DMS153 treated with DMSO at 0.1 percent for 48 hours (cell line): Measurements from ENCODE around the gene MRPL39.
A peak's percentile ranks its signal among the peaks of the same experiment; 100 is the strongest.

ENCODE experiments used
- DNase-seq: peaks from one replicate; lab custom pipeline; 2025; ENCODE audit not compliant: unreplicated experiment; lab: John Stamatoyannopoulos, UW

Gene MRPL39

DNA sequence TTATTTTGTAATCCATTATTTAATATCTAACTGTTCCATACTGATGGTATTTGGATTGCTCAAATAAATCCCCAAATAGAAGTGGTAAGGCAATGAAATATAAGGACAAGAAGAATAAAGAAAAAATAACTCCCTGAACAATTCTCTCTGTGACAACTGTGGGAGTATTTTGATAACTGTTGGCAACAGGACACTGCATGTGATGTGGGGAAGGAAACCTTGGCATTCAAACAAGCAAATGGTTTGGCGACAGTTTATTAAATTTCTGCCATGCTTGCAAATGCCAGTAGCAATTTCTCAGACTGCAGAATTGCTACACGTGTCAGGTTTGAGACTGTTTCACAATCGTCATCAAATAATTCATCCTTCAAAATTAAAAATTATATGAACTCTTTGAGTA, 8.6 kb upstream of the MRPL39 start:
- no peak for DNase-seq

DNA sequence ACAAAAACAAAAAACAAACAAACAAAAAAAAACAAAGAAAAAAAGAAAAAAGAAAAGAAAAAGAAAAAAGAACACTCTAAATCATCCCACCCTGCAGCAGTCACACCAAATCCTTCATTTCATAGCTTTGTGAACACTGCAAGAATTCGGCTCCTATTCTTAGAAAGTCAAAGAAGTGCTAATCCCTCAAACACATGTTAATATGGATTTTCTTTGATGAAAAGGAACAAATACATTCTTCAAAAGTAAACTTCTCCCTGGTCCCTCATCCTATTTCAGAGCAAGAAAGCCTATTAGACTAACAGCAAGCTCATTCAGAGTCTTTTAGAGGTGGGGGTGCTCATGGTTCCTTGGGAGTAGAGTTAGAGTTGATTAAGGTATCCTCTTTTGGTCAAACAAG, 7.2 kb upstream of the MRPL39 start:
- no peak for DNase-seq

DNA sequence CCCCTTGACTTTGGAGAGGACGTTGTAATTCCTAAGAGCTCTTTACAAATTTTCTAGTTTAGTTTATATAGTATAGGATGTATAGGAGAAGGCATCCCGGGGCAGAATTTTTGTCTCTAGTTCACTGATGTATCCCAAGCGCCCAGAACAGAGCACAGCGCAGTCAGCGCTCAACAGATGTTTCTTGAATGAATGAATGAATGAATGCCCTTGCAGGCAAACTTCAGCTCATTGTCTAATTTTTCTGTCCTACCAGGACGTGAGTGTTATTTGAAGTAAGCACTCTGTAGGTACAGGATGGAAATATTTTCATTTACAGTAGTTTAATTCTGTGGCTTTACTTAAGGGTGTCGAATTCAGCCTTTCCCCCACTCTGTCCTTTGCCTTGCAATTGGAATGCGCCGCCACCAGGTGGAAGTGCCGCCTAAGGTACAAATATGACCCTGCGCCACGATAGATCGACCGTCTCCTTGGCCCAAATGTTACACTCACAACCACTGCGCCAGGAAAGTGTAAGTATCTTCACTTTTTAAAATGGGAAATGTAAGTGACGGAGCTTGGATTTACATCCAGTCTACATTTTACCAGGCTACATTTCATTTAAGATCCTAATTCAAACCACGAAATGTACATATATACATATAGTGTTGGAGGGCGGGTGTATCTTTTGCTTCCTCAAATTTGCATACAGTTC, 910 bp upstream of the MRPL39 start:
- DNase-seq: peak; percentile 57

DNA sequence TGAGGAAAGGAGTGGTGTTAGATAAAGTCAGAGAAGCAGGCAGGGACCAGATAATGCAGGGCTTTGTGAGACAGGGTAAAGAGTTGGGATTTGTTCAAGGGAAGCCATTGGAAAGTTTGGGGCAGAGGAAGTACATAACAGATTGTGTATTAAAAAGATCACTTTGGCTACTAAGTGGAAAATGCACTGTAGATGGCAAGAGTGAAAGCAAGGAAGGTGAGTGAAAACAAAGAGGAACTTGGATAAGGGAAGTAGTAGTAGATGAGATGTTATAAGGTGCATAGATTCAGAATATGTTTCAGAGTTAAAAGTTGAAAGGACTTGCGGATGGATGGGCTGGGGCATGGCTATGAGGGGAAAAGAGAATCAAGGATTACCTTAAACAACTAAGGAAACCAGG, 17.4 kb downstream of the MRPL39 start:
- no peak for DNase-seq

DNA sequence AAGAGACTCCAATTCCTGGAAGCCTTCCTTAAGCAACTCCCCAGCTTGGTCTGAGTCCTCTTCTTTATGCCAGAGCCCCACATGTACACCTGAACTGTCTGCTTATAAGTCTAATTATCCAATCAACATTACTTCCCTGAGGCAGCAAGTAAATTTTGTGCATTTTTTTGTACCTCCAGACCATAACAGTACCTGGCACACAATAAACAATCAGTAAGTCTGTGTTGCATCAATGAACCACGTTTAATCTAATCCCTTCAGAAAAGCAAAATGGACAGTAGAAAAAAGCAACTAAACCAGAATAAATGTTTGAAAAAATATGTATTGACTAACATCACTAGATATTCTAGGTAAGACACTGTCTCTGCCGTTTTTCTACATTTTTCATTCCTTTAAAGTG, 20.5 kb downstream of the MRPL39 start:
- no peak for DNase-seq

DNA sequence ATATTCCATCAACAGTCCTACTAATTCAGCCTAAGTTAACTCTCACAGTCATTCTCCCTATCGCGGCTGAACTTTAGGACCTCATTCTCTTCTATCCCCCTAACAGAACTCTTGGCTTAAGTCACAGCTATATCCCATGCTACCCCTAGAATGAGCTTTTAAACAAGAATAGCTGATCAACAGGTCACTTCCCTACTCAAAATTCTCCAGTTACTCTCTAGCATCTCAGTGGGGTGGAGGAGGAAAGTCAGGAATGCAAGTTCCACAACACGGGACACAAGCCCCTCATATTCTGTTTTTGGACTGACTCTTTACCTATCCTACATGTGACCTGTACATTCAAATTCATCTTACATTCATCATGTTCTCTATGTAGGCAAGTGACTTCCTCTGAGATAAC, 21.0 kb downstream of the MRPL39 start:
- DNase-seq: no peak

DNA sequence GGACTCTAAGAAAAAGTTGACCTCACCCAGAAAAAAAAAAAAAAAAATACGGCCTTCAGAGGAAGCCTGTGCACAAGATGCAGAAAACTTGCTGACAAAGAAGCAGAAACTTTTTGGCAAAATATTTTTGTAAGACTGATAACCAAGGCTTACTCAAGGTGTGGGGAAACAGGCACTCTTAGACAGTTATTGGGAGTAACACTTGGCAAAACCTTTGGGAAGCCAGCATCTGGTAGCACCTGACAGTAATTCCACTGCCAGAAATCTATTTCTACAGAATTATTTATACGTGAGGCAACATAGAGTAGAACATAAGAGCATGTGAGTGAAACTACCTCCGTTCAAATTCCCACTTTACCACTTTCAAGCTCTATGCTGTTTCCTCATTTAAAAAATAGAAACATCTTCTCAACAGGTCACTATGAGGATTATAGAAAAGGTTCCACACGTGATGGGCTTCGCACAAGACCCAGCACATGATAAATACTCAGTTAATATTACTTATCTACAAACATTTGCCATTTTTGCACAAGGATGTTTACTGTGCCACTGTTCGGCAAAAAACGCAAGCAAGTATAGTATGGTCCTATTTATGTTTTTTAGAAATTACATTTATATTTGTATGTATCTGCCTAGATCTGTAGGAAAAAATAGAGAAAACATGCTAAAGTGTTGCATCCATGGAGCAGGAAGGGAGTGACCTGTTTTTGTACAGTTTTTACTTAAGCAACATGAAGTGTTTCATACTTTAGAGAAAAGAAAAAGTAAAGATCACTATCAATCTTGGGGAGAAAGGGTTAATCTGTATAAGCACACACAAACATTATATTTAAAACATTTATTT, 22.2 kb downstream of the MRPL39 start:
- DNase-seq: no peak

DNA sequence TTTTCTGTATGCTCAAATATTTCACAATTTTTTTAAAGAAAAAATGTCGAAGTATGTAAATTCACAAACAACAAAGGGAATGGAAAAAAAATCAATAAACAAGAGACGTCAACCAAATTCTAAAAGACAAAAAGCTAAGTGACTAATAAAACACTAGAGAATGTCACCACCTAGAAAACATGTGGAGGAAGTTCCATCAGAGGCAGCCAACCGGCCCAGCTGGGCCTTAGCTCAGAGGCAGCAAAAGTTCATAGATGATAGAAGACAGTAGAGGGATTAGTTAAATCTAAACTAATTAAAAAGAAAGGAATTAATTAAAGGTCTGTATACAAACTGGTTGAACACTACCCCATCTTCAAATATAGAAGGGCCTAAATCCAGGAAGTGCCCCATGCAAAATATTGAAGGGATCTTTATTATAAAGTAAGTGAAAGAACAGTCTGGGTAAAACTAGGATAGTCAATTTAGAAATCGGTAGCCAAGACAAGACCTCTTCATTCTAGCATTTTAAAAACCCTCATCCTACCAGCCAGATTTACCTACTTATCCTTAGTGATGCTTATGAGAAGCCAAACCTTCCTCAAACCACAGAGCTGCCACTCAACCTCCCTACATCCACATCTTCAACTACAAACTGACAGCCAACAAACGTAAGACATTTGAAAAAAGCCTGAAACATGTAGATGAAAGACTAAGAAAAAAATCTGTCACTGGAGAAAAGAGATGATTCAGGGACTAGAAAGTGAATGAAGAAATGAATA, 23.7 kb downstream of the MRPL39 start:
- DNase-seq: no peak

DNA sequence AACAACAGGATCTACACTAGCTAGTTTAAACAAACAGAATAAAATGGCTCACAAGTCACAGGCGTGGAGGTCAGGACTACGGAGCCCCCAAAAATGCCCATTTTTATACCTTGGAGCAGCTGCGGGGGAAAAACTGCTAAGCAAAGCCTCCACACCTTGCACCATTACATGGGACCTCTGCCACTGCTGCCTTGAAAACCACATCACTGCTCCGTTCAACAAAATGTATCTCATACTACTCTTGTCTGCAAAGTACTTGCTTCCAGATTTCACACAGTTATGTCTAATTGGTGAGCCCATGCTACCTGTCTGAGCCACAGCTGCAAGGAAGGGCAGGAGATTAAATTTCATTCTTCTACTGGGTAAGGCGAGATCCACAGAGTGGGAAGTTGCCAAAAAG, 24.4 kb downstream of the MRPL39 start:
- no peak for DNase-seq

DNA sequence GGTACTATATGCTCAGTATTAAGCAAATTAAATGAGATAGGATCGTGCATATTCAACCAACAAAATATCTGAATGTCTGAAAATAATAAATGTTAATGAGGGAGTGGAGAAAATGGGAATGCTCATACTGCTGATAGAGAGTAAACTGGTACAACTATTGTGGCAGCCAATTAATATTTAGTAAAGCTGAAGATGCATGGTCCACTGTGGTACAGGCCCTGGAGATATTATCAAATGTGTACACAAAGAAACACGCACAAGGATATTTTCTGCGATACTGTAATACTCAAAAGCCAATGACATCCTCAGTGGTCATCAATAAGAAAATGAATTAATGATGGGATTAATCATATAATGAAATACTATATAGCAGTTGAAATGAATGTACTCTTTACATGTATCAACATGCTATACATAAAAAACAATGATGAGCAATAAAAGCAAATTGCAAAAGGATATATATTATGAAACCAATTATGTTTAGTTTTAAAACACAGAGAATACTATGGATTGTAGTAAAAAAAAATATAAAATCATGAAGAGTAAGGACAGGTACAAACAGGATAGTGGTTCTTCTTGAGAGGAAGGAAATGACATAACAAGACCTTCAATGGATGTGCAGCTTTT, 25.0 kb downstream of the MRPL39 start:
- no peak for DNase-seq

DNA sequence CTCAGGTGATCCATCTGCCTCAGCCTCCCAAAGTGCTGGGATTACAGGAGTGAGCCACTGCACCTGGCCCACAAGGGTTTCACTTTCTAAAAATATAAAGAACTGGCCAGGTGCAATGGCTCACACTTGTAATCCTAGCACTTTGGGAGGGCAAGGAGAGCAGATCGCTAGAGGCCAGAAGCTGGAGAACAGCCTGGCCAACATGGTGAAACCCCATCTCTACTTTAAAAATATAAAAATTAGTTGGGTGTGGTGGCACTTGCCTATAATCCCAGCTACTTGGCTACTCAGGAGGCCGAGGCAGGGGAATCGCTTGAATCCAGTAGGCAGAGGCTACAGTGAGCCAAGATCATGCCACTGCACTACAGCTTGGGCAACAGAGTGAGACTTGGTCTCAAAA, 25.7 kb downstream of the MRPL39 start:
- DNase-seq: no peak

DNA sequence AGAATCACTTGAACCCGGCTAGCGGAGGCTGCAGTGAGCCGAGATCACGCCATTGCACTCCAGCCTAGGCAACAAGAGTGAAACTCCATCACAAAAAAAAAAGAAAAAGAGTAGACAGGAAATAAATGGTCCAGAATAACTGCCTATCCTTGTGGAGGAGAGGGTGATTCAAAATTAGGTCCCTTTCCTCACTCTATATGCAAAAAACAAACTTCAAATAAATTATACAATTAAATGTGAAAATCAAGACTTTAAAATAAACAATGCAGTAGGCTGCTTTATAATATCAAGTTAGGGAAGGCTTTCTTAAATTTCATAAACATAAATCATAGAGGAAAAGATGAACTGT, 26.4 kb downstream of the MRPL39 start:
- no peak for DNase-seq

DNA sequence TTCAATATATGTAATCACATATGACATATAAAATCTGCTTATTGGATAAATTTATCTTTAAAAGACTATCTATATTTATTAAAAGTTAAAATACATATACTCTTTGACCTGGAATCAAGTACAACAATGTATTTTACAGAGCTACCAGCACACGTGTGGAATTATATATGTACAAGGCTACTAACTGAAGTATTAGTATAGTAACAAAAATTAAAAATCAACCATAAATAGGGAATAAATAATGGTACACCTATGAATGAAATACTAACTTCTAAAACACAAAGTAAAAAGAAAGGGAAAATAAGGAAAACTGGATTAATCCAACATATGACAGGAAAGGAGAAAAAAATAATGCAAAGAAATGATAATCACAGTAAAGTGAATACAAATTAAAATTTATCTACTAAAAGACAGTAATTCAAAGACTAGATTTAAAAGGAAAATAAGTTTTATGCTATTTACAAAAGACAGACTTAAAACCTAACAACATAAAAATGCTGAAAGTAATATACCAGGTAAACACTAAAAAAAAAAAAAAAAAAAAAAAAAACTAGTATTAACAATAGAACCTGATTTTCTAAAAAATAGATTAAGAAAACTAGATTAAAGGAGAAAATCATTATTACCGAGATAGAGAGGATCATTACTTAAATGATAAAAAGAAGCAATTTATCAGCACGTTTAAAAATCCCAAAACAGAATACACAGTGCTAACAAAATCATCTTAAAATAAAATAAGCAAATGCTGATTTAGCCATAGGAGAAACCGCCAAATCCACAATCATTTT, 27.9 kb downstream of the MRPL39 start:
- DNase-seq: no peak

DNA sequence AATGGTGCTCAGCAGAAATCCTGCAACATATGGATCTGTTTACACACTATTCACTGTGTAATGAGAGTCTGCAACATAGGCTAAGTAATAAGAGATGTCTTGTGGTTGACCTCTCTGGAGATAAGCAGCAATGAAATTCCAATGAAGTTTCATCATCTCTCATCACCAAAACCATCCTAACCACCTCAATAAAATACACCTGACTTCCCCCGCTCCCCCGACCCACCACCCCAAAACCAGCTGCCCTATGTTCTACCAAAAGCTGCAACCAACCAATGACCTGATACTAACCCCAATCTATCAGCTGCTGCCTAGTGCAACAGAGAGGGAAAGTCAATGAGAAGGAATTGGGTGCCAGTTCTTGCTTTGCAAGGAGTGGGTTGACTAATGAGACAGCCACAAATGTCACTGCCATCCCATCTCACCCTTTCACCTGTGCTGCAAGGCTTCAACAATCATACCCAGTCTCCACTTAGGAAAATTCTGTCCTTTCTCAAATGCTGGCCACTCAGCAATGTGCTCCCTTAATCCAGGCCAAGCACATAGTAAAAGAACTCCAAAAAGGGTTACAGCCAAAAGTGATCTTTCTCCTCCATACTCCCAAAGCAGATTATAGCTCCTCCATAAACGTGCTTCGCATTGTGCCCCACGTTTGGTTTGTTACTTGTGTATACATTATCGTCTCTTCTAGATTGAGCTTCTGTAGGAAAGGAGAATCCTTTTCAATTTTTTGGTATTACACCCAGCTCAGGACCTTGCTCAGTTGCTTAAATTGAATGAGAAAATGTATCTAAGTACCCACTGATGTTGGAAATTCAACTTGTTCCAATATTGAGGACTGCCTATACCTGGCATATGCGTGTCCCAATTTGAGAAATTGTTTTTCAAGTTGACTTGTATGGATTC, 29.0 kb downstream of the MRPL39 start:
- DNase-seq: no peak

DNA sequence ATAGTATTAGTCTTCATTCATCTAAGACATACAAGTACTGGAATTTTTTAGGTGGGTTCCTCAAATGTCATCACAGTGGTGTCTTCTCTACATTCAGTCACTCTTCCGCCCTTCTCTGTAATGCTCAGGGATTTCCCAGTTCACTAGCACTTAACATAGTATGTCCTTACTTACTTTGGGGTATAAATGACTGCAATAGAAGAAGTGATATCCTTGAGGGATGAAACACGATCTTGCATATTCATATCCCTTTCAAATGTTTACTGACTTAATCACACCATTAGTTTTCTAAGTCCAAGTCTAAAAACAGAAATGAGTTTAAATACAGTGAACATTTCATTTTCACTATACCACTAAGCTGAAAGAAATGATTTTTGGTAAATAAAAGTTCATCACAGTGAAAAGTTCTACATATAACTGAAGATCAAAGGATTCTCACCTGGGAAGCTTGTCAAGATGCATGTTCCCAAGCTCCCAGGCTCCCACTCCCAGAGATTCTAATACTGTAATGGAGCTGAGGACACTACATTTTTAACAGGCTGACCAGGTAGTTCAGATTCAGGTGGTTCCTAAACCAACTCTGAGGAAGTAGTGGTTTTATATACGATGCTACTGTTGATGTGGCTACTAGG, 29.7 kb downstream of the MRPL39 start:
- no peak for DNase-seq

DNA sequence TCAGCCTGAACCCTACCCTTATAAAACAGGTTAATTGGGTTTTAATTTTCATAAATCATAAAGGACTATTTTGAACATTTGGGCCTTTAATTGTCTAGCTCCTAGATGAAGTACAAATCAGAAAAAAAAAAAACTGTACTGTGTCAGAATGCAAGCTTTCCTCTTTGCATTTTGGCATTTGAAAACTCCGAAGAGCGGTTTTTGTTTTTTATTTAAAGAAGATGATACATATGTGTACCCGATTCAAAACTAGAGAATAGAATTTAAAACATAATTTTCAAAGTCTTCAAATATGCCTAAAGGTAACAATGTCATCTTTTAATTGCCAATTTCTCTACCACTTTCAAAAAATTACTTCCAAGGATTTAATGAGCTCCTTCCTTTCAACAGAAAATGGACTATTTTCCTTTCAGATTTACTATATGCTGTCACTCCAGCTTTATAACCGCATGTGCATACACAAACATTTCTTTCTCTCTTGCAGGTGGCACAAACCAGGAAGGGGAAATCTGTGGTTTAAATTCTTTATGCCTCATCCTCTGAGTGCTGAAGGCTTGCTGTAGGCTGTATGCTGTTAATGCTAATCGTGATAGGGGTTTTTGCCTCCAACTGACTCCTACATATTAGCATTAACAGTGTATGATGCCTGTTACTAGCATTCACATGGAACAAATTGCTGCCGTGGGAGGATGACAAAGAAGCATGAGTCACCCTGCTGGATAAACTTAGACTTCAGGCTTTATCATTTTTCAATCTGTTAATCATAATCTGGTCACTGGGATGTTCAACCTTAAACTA, 33.7 kb downstream of the MRPL39 start:
- DNase-seq: peak; percentile 17

DNA sequence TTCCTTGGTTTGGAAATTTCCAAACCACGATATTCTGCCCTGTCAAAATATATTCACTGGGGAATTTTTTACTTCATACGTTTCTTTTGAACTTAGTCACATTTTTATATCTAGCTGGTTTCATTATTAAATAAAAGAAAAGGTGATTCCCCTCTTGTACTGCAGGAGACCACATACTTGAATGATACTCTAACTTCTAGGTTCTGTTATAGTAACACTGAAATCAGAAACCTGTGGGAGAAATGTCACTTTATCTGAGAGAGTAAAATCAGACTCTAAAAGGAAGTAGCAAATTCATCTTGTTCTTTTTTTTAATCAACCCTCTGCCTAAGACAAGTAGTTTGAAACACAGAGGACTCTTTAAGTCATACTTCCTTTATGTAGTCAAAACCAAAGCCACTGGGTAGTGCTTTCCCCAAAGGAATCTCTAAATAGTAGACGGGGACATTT, 34.4 kb downstream of the MRPL39 start:
- no peak for DNase-seq

DNA sequence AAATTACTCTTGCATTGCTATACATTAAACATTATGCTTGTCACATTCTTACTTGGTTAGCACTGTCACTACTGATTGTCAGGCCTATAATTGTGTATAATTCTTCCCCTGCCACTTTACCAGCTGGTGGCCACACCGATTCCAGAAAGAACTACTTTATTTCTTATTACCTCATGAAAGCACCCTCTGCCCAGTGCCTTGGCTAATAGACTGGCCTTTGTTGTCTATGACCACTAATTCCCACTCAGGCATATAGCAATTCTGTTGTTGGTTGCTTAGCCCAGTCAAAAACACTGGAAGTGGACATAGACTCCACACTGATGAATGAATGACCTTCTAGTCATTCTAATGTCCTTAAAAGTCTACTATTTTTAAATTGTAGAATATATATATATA, 35.6 kb downstream of the MRPL39 start:
- DNase-seq: no peak
